T-helper 2 cell treated with Interferon-gamma antibody and Interleukin-4, amounts not matched to agents 100 ng/mL and 5 ng/mL, for 36 hours (primary cell): ENCODE results near the gene RELL2. TPM values are rescaled to one million over a fixed set of nuclear protein-coding genes. Genes with fewer than 3 reads are reported as not detected.

Experiments
- intact Hi-C: fragments of 100-400 bp; cut with micrococcal nuclease; formaldehyde crosslinking; loops from one replicate; pipeline ENCODE4 v1.15.1; 2023
- total RNA-seq: library from RNA; stranded (reverse); gene quantifications from 2 replicates; pipeline ENCODE4 v1.2.3, GENCODE V29; 2022

Gene RELL2
- total RNA-seq, 1 donor from 2014 or later, result 21.1 TPM

DNA sequence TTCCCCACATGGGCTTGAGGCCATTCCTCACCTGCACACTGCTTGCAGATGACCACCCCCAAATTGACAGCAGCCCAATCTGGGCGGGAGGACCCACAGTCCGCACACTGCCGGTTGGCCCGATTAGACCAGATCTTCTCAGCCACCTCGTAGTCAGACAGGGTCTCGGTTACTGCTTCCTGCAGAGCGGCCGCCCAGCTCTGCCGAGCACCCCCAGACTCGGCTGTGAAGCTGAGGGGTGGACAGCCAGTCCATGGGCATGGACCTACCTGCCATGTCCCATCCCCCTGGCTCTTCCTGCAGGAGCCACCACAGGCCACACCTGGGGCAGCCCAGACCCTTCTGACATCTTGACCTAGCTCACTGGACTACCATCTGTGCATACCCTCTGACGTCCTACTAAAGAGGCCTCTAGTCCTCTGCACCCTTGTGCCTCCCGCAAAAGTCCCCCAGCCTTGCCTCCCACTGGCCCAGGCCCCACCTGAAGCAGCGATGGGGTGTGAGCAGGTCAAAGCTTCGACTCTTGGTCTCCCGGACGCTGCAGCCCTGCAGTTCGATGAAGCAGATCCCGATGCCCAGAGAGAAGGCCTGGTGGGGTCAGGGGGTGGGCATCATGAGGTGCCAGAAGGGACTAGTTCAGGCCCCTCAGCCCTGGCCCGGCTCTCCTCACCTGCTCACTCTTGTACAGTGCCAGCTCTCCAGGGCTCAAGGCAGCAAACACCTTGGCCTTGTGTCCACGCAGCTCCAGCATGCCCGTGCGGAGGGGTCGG lies 35.5 kb downstream of the RELL2 start:
- intact Hi-C loops, result no loop called here

GRCh38 chr5:141672841-141673813 lies 36.3 kb downstream of the RELL2 start:
- intact Hi-C loops, result no loop called here

DNA sequence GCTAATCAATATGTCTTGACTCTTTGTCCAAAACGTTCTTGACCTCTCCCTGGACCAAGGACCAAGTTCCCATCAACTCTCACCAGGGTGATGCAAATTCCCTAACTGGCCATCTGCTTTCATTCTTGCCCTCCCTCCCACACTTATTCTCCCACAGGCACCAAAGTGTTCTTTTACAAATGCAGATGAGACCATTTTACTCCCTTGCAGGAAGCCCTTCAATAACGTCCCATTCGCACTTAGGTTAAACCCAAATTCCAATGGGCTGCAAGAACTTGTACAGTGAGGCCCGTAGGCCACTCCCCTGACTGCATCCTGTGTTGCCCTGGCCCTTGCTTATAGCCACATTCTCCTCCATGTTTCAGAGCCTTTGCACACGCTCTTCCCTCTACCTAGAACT lies 38.0 kb downstream of the RELL2 start:
- intact Hi-C loops, result no loop called here

DNA sequence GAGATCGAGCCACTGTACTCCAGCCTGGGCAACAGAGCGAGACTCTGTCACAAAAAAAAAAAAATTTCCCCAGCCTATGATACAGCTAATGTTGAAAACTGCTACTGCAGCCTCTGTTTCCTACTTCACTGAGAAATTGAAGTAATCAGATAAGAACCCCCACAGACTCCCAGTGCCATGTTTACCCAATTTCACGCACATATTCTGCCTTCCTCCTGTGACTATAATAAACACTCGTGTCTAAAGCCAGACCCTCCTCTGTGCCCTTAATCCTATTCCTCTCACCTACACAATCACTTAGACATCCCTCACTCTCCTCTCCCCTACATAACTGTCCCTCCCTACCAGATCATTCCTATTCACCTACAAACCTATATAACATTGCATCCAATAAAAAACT lies 38.9 kb downstream of the RELL2 start:
- intact Hi-C loops, result no loop called here

DNA sequence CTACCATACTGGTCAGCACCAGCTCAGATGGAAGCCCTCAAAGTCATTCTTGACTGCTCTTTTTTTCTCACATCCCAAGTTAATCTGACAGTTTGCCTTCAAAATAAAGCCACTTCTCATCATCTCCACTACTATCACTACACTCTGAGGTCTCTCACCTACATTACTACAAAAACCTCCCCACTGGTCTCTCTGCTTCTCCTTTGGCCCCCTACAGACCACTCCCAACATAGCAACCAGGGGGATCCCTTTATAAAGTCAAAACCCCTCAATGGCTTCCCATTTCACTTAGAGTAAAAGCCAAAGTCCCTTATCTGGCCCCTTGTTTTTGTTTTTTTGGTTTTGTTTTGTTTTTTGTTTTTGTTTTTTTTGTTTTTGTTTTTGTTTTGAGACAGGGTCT lies 40.6 kb downstream of the RELL2 start:
- intact Hi-C loops, result no loop called here

DNA sequence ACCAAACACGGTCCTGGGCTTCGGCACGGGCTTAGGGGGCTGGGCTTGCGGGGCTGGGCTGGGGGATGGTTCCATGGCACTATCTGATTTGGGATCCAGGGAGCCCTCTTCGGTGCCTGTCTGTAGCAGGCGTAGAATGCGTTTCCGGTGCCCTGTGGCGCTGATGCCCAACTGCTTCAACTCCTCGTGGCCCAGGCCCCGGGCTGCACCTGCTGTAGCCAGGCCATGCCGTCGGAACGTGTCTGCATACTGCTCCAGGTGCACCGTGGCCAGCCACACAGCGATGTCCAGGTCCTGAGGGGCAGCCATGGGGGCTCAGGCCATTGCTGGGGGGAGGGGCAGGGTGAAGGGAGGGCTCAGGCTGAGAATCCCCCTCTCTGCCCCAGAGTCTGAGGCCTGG lies 43.4 kb downstream of the RELL2 start:
- intact Hi-C loops, result no loop called here

DNA sequence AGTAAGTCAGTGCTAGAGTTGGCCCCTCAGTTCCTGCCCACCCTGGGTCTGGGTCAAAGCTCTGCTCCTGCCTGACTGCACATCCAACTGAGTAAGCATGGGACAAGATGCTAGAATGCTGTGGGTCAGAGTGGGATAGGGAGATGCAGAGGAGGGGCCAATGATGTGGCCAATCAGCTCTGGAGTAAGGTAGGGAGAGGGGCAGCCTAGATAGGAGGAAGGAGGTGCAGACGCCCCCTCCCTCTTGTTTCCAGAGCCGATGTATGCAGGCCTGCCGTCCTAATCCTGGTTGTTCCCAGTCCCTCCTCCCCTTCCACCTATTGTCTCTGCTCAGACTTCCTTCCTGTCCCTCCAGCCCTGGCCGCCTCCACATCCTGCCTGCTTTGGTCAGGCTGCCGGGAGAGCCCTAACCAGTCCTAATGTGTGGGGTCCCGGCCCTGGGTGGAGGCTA lies 44.0 kb downstream of the RELL2 start:
- intact Hi-C loops, result no loop called here

GRCh38 chr5:141681295-141681694 lies 44.5 kb downstream of the RELL2 start:
- intact Hi-C loops, result no loop called here

DNA sequence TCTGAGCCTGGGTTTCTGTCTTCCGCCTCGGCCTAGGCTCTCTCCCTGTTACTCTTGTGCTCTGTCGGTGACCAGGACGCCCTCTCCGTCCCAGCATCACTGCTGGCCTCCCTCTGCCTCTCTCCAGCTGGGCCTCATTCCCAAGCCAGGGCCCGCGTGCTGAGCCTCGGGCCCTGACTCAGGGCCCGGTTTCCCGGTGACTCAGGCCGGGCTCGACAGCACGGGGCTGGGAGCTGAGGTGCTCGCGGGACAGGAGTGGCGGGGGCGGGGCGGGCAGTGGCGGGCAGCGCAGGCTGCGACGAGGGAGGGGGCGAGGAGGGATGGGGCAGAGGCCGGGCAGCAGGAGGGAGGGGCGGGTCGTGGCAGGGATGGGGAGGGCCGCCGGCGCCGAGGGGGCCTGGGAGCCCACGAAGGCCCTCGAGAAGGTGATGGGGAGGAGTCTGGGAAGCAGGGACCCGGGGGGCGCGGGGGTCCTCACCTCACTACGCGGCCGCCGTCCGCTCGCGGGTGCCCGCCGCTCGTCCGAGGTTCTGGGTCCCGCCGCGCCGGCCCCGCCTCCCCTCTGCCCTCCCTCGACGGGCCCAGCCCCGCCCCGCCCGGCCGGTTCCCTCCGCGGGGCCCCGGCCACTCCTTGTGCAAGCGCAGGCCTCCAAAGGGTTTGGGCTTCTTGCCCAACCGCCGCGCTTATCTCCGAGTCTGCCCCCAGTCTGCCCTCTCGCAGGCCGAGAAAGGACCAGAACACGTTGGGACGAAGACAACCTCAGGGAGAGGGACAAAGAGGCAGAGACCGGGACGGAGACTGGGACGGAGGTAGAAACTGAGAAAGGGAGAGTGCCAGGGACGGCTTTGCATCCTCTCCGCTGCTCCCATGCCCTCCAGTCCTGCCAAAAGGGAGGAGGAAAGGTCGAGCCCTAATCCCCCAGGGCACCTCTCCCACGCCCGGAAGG lies 45.2 kb downstream of the RELL2 start, which contains the start of gene ARAP3:
ARAP3 (minus strand) TSS at position 536 of the 947 bp plus-strand sequence. CDS start 1,744 bp downstream, outside the sequence.
- intact Hi-C loops, result no loop called here

DNA sequence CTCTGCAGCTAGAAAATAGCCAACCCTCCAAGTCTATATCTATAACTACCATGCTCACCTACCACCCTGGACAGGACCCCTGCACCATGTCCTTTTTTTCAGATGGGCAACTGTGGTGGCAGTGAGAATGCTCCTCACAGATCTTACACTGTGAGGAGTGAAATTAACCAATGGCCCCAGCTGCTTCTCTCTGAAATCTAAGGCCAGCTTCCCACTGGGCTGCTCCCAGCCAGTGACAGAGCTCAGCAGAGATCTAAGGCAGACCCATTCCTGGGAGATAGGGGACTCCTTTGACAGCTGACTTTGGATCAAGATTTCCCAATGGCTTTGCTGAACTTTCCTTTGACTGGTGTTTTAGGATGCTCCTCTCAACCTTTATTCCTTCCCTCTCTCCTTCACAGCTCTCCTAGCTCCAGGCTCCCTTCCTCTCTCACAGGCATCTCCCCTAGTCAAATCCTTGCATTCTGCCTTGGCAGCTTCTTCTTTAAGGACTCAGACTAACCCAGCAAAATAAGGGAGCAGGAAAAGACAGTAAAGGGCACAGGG lies 46.9 kb downstream of the RELL2 start:
- intact Hi-C loops, result loop anchor here (1.0 kb wide), 1 partner anchor 9 kb away; no protein-coding TSS in a partner anchor

GRCh38 chr5:141685591-141685990 lies 48.8 kb downstream of the RELL2 start:
- intact Hi-C loops, result no loop called here

- intact Hi-C loops, result no loop called here
Measured at GRCh38 chr5:141686648-141687416, 50.0 kb downstream of the RELL2 start.

Other genes starting within 250 kb of the RELL2 start
- gene PCDHGB4, start 249.3 kb upstream of the RELL2 start, total RNA-seq, result 0.18 and 0.23 TPM in 2 replicates
- 0.18 TPM in 2 replicates for gene PCDHGA8, start 244.4 kb upstream of the RELL2 start, total RNA-seq
- 0.55 and 0.61 TPM in 2 replicates for gene PCDHGB5, start 239.1 kb upstream of the RELL2 start, total RNA-seq
- 0.25 and 0.34 TPM in 2 replicates for gene PCDHGA9, start 234.2 kb upstream of the RELL2 start, total RNA-seq
- 0.25 and 0.41 TPM in 2 replicates for gene PCDHGB6, start 229.0 kb upstream of the RELL2 start, total RNA-seq
- 0.34 and 0.41 TPM in 2 replicates for gene PCDHGA10, start 224.0 kb upstream of the RELL2 start, total RNA-seq
- 0.20 and 0.39 TPM in 2 replicates for gene PCDHGB7, start 219.3 kb upstream of the RELL2 start, total RNA-seq
- gene PCDHGA11, start 215.9 kb upstream of the RELL2 start, total RNA-seq, result 0.11 and 0.25 TPM in 2 replicates
- gene PCDHGA12, start 206.5 kb upstream of the RELL2 start, total RNA-seq, result 0.16 and 0.18 TPM in 2 replicates
- 0.07 and 0.18 TPM in 2 replicates for gene PCDHGC3, start 161.0 kb upstream of the RELL2 start, total RNA-seq
- gene PCDHGC4, start 152.0 kb upstream of the RELL2 start, total RNA-seq, result 0.05 TPM in 1 of 2 replicates, not detected in the other
- gene PCDHGC5, start 147.9 kb upstream of the RELL2 start, total RNA-seq, result not detected in 2 replicates
- 289 and 299 TPM in 2 replicates for gene DIAPH1, start 18.0 kb upstream of the RELL2 start, total RNA-seq
- gene HDAC3, start 148 bp upstream of the RELL2 start, total RNA-seq, result 80.8 and 85.3 TPM in 2 replicates
- 55.1 and 55.6 TPM in 2 replicates for gene FCHSD1, start 14.4 kb downstream of the RELL2 start, total RNA-seq
- gene ARAP3, start 45.2 kb downstream of the RELL2 start, total RNA-seq, result 7.2 and 7.9 TPM in 2 replicates
- not detected in 2 replicates for gene PCDH1, start 241.4 kb downstream of the RELL2 start, total RNA-seq